DOHH2 (cell line): ENCODE measurements around the gene WDR5.

Experiments used
- EZH2phosphoT487 ChIP-seq: fragments of 200-600 bp; sonication (generic); IDR thresholded peaks from 2 replicates; pipeline ENCODE4 v1.6.1; 2017; ENCODE audit warnings: borderline replicate concordance, mild to moderate bottlenecking, antibody characterized with exemption, low read length, moderate library complexity, mixed read lengths
- TF ChIP-seq, protein P1 (sequence below): fragments of 200-600 bp; sonication (generic); IDR thresholded peaks from one replicate; pipeline ENCODE4 v1.5.1; 2014; ENCODE audit warnings: antibody characterized with exemption, mild to moderate bottlenecking, low read depth, low read length; ENCODE audit not compliant: poor library complexity, severe bottlenecking

- TF ChIP-seq, protein P1, sequence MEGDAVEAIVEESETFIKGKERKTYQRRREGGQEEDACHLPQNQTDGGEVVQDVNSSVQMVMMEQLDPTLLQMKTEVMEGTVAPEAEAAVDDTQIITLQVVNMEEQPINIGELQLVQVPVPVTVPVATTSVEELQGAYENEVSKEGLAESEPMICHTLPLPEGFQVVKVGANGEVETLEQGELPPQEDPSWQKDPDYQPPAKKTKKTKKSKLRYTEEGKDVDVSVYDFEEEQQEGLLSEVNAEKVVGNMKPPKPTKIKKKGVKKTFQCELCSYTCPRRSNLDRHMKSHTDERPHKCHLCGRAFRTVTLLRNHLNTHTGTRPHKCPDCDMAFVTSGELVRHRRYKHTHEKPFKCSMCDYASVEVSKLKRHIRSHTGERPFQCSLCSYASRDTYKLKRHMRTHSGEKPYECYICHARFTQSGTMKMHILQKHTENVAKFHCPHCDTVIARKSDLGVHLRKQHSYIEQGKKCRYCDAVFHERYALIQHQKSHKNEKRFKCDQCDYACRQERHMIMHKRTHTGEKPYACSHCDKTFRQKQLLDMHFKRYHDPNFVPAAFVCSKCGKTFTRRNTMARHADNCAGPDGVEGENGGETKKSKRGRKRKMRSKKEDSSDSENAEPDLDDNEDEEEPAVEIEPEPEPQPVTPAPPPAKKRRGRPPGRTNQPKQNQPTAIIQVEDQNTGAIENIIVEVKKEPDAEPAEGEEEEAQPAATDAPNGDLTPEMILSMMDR = no peak
- TF ChIP-seq EZH2phosphoT487 = no peak
Measured at GRCh38 chr9:134172198-134173126, 36.6 kb downstream of the WDR5 start.
